Gastroesophageal sphincter (tissue), 2 donors: ENCODE results near the gene PDS5A.

ENCODE experiments used
- POLR2A ChIP-seq, 2 donors: fragments of 450-650 bp; IDR thresholded peaks; one replicate each; pipeline ENCODE4 v1.6.1; 2017; ENCODE audit warnings: antibody characterized with exemption in 2 of 2, mild to moderate bottlenecking in 2 of 2, moderate library complexity in 1 of 2
- POLR2AphosphoS5 ChIP-seq: sonication (generic); formaldehyde crosslinking; IDR thresholded peaks from one replicate; pipeline ENCODE4 v1.6.1; 2017; ENCODE audit warnings: antibody characterized with exemption

- TF ChIP-seq POLR2A (IDR thresholded peaks at IDR 0.05) = no peak
- TF ChIP-seq POLR2AphosphoS5 = no peak
Measured at GRCh38 chr4:39823191-39823590, 154.5 kb downstream of the PDS5A start.
